Measurements from ENCODE around the gene PPP1R8. TPM values are rescaled to one million over a fixed set of nuclear protein-coding genes. Genes with fewer than 3 reads are reported as not detected.
"Not testable (repeated sequence)": the region's sequence is repeated elsewhere in the genome, so short reads cannot be mapped to it uniquely, and the experiment has no call there.

PPP1R8 gene
- total and polyA plus RNA-seq, 5 donors from 2014 or later: 23.3 to 45.5 (median 41.2) TPM

GRCh38 chr1:27833470-27833869 lies 2.9 kb downstream of the PPP1R8 start:
- peaks cover 4% of the 10 kb centered on the region for H3K36me3 Mint-ChIP-seq
- Histone ChIP-seq H3K36me3 (ENCODE audit: control insufficient read depth, insufficient read depth, low read length) (peaks cover 37% of the 10 kb centered on the region), H3K4me1 (ENCODE audit: control insufficient read depth, insufficient read depth, low read length, poor library complexity, severe bottlenecking) (peaks cover 17% of the 10 kb centered on the region), H3K9me3 (ENCODE audit: control insufficient read depth in 2 of 2, low read length in 2 of 2) (no peaks in the 10 kb centered on the region), H3K27ac (ENCODE audit: insufficient read depth, low read length, poor library complexity, severe bottlenecking) (no peak overlapping the region), H3K4me3 (ENCODE audit: low read depth, low read length) (no peak overlapping the region), H3K27me3 (ENCODE audit: control insufficient read depth, insufficient read depth, low read length) (no peaks in the 10 kb centered on the region)
- DNase-seq: no peak
- ATAC-seq (ENCODE audit: low read depth in 2 of 2): no peak
- peaks cover 12 to 56% (median 39%) of the 10 kb centered on the region in 4 donors for H3K4me1 Mint-ChIP-seq
- H3K27ac Mint-ChIP-seq: peak overlapping the region in 1 of 3 donors; percentile 60
- no peaks in the 10 kb centered on the region for H3K27me3 Mint-ChIP-seq
- H3K4me3 Mint-ChIP-seq: peak overlapping the region in 1 of 4 donors; percentile 28
- H3K9me3 Mint-ChIP-seq: peaks cover 0 to 2% (median 0%) of the 10 kb centered on the region in 7 donors

- Histone ChIP-seq H3K27ac (ENCODE audit: insufficient read depth, low read length, poor library complexity, severe bottlenecking) (peak overlapping the region; percentile 44), H3K9me3 (ENCODE audit: control insufficient read depth in 2 of 2, low read length in 2 of 2) (no peaks in the 10 kb centered on the region), H3K4me1 (ENCODE audit: control insufficient read depth, insufficient read depth, low read length, poor library complexity, severe bottlenecking) (peaks cover 17% of the 10 kb centered on the region), H3K36me3 (ENCODE audit: control insufficient read depth, insufficient read depth, low read length) (peaks cover 47% of the 10 kb centered on the region), H3K4me3 (ENCODE audit: low read depth, low read length) (no peak overlapping the region), H3K27me3 (ENCODE audit: control insufficient read depth, insufficient read depth, low read length) (no peaks in the 10 kb centered on the region)
- Mint-ChIP-seq H3K4me1 (peaks cover 12 to 55% (median 37%) of the 10 kb centered on the region in 4 donors), H3K27ac (peak overlapping the region in 1 of 3 donors; percentile 60), H3K27me3 (no peaks in the 10 kb centered on the region), H3K9me3 (peaks cover 0 to 2% (median 0%) of the 10 kb centered on the region in 7 donors), H3K4me3 (no peak overlapping the region), H3K36me3 (peaks cover 9% of the 10 kb centered on the region)
- no peak for ATAC-seq (ENCODE audit: low read depth in 2 of 2)
- DNase-seq: no peak
Measured at GRCh38 chr1:27835046-27835445, 4.5 kb downstream of the PPP1R8 start.

- H3K27ac ChIP-seq (ENCODE audit: insufficient read depth, low read length, poor library complexity, severe bottlenecking): peak overlapping the region; percentile 44
- no peak overlapping the region for H3K4me3 ChIP-seq (ENCODE audit: low read depth, low read length)
- H3K9me3 Mint-ChIP-seq: peaks cover 0 to 2% (median 0%) of the 10 kb centered on the region in 7 donors
- peaks cover 12 to 52% (median 37%) of the 10 kb centered on the region in 4 donors for H3K4me1 Mint-ChIP-seq
- H3K4me3 Mint-ChIP-seq: no peak overlapping the region
- peaks cover 17% of the 10 kb centered on the region for H3K4me1 ChIP-seq (ENCODE audit: control insufficient read depth, insufficient read depth, low read length, poor library complexity, severe bottlenecking)
- H3K36me3 ChIP-seq (ENCODE audit: control insufficient read depth, insufficient read depth, low read length): peaks cover 52% of the 10 kb centered on the region
- H3K27ac Mint-ChIP-seq: peak overlapping the region in 2 of 3 donors; percentile 20 to 53
- H3K36me3 Mint-ChIP-seq: peaks cover 14% of the 10 kb centered on the region
- H3K9me3 ChIP-seq (ENCODE audit: control insufficient read depth in 2 of 2, low read length in 2 of 2): no peaks in the 10 kb centered on the region
- ATAC-seq (ENCODE audit: low read depth in 2 of 2): no peak
- no peak for DNase-seq
- H3K27me3 ChIP-seq (ENCODE audit: control insufficient read depth, insufficient read depth, low read length): no peaks in the 10 kb centered on the region
- no peaks in the 10 kb centered on the region for H3K27me3 Mint-ChIP-seq
Measured at GRCh38 chr1:27835501-27835900, 4.9 kb downstream of the PPP1R8 start.

- peaks cover 0 to 5% (median 1%) of the 10 kb centered on the region in 4 donors for H3K4me1 Mint-ChIP-seq
- peaks cover 32% of the 10 kb centered on the region for H3K36me3 Mint-ChIP-seq
- no peaks in the 10 kb centered on the region for H3K27me3 ChIP-seq (ENCODE audit: control insufficient read depth, insufficient read depth, low read length)
- no peaks in the 10 kb centered on the region for H3K4me1 ChIP-seq (ENCODE audit: control insufficient read depth, insufficient read depth, low read length, poor library complexity, severe bottlenecking)
- no peak overlapping the region for H3K27ac ChIP-seq (ENCODE audit: insufficient read depth, low read length, poor library complexity, severe bottlenecking)
- no peak overlapping the region for H3K4me3 ChIP-seq (ENCODE audit: low read depth, low read length)
- ATAC-seq (ENCODE audit: low read depth in 2 of 2): no peak
- peaks cover 57% of the 10 kb centered on the region for H3K36me3 ChIP-seq (ENCODE audit: control insufficient read depth, insufficient read depth, low read length)
- no peaks in the 10 kb centered on the region for H3K27me3 Mint-ChIP-seq
- no peak for DNase-seq
- no peaks in the 10 kb centered on the region for H3K9me3 Mint-ChIP-seq
- H3K4me3 Mint-ChIP-seq: peak overlapping the region in 1 of 4 donors; percentile 71
- H3K9me3 ChIP-seq (ENCODE audit: control insufficient read depth in 2 of 2, low read length in 2 of 2): no peaks in the 10 kb centered on the region
- peak overlapping the region in 1 of 3 donors; percentile 15 for H3K27ac Mint-ChIP-seq
Measured at GRCh38 chr1:27849951-27850350, 19.4 kb downstream of the PPP1R8 start.

- H3K4me1 Mint-ChIP-seq: peaks cover 0 to 13% (median 3%) of the 10 kb centered on the region in 4 donors
- Histone ChIP-seq H3K9me3 (ENCODE audit: control insufficient read depth in 2 of 2, low read length in 2 of 2) (no peaks in the 10 kb centered on the region), H3K27me3 (ENCODE audit: control insufficient read depth, insufficient read depth, low read length) (no peaks in the 10 kb centered on the region), H3K36me3 (ENCODE audit: control insufficient read depth, insufficient read depth, low read length) (peaks cover 17% of the 10 kb centered on the region), H3K4me3 (ENCODE audit: low read depth, low read length) (no peak overlapping the region), H3K4me1 (ENCODE audit: control insufficient read depth, insufficient read depth, low read length, poor library complexity, severe bottlenecking) (peaks cover 4% of the 10 kb centered on the region), H3K27ac (ENCODE audit: insufficient read depth, low read length, poor library complexity, severe bottlenecking) (no peak overlapping the region)
- no peak overlapping the region for H3K4me3 Mint-ChIP-seq
- H3K27ac Mint-ChIP-seq: no peak overlapping the region
- no peak for ATAC-seq (ENCODE audit: low read depth in 2 of 2)
- H3K9me3 Mint-ChIP-seq: no peaks in the 10 kb centered on the region
- no peaks in the 10 kb centered on the region for H3K27me3 Mint-ChIP-seq
- H3K36me3 Mint-ChIP-seq: peaks cover 6% of the 10 kb centered on the region
- DNase-seq: no peak
Measured at GRCh38 chr1:27855085-27855484, 24.5 kb downstream of the PPP1R8 start.

GRCh38 chr1:27856561-27857343 lies 26.2 kb downstream of the PPP1R8 start:
- Mint-ChIP-seq H3K36me3 (no peaks in the 10 kb centered on the region), H3K27me3 (no peaks in the 10 kb centered on the region), H3K4me3 (no peak overlapping the region), H3K9me3 (no peaks in the 10 kb centered on the region), H3K27ac (peak overlapping the region in 1 of 3 donors; percentile 32), H3K4me1 (peaks cover 0 to 13% (median 3%) of the 10 kb centered on the region in 4 donors)
- no peak for ATAC-seq (ENCODE audit: low read depth in 2 of 2)
- Histone ChIP-seq H3K9me3 (ENCODE audit: control insufficient read depth in 2 of 2, low read length in 2 of 2) (no peaks in the 10 kb centered on the region), H3K4me1 (ENCODE audit: control insufficient read depth, insufficient read depth, low read length, poor library complexity, severe bottlenecking) (peaks cover 4% of the 10 kb centered on the region), H3K4me3 (ENCODE audit: low read depth, low read length) (no peak overlapping the region), H3K27me3 (ENCODE audit: control insufficient read depth, insufficient read depth, low read length) (no peaks in the 10 kb centered on the region), H3K27ac (ENCODE audit: insufficient read depth, low read length, poor library complexity, severe bottlenecking) (no peak overlapping the region), H3K36me3 (ENCODE audit: control insufficient read depth, insufficient read depth, low read length) (peaks cover 1% of the 10 kb centered on the region)
- no peak for DNase-seq

- H3K4me3 ChIP-seq (ENCODE audit: low read depth, low read length); H3K4me3 Mint-ChIP-seq; H3K9me3 ChIP-seq (ENCODE audit: control insufficient read depth in 2 of 2, low read length in 2 of 2); ATAC-seq (ENCODE audit: low read depth in 2 of 2); H3K36me3 Mint-ChIP-seq; DNase-seq; H3K4me1 ChIP-seq (ENCODE audit: control insufficient read depth, insufficient read depth, low read length, poor library complexity, severe bottlenecking); H3K27me3 Mint-ChIP-seq; H3K9me3 Mint-ChIP-seq; H3K36me3 ChIP-seq (ENCODE audit: control insufficient read depth, insufficient read depth, low read length); H3K27me3 ChIP-seq (ENCODE audit: control insufficient read depth, insufficient read depth, low read length); H3K27ac ChIP-seq (ENCODE audit: insufficient read depth, low read length, poor library complexity, severe bottlenecking): not testable (repeated sequence)
- H3K27ac Mint-ChIP-seq: peak overlapping the region in 1 of 3 donors; percentile 65
- peaks cover 0 to 18% (median 4%) of the 10 kb centered on the region in 4 donors for H3K4me1 Mint-ChIP-seq
Measured at GRCh38 chr1:27857552-27857951, 27.0 kb downstream of the PPP1R8 start.

Measured in CD4-positive, CD25-positive, alpha-beta regulatory T cell (primary cell).